ENCODE measurements around the gene HDAC10.

HDAC10 gene

GRCh38 chr22:50213263-50213662 is 37.8 kb downstream of the HDAC10 start:
- Histone ChIP-seq H3K4me2 (ENCODE audit: low read length) (no peak overlapping the region), H3K4me3 (ENCODE audit: low read depth, low read length) (no peak overlapping the region), H3K36me3 (ENCODE audit: control insufficient read depth, insufficient read depth, low read length) (no peaks in the 10 kb centered on the region), H3K27me3 (ENCODE audit: control insufficient read depth, insufficient read depth, low read length) (no peaks in the 10 kb centered on the region), H3K27ac (no peak overlapping the region), H2AFZ (no peak overlapping the region), H3K4me1 (peaks cover 2% of the 10 kb centered on the region), H3K79me2 (peaks cover 7% of the 10 kb centered on the region), H3K9ac (no peak overlapping the region), H3K9me3 (ENCODE audit: control insufficient read depth, low read length) (no peaks in the 10 kb centered on the region)
- TF ChIP-seq CTCF (IDR thresholded peaks at IDR 0.05) = no peak

GRCh38 chr22:50211147-50211546 is 39.9 kb downstream of the HDAC10 start:
- Histone ChIP-seq H3K27ac (no peak overlapping the region), H3K9me3 (ENCODE audit: control insufficient read depth, low read length) (no peaks in the 10 kb centered on the region), H3K36me3 (ENCODE audit: control insufficient read depth, insufficient read depth, low read length) (no peaks in the 10 kb centered on the region), H2AFZ (no peak overlapping the region), H3K4me1 (peaks cover 2% of the 10 kb centered on the region), H3K9ac (no peak overlapping the region), H3K4me2 (ENCODE audit: low read length) (no peak overlapping the region), H3K4me3 (ENCODE audit: low read depth, low read length) (no peak overlapping the region), H3K27me3 (ENCODE audit: control insufficient read depth, insufficient read depth, low read length) (no peaks in the 10 kb centered on the region), H3K79me2 (peaks cover 7% of the 10 kb centered on the region)
- no peak for TF ChIP-seq CTCF (IDR thresholded peaks at IDR 0.05)

- Histone ChIP-seq H3K4me2 (ENCODE audit: low read length) (no peak overlapping the region), H2AFZ (no peak overlapping the region), H3K9ac (no peak overlapping the region), H3K27me3 (ENCODE audit: control insufficient read depth, insufficient read depth, low read length) (no peaks in the 10 kb centered on the region), H3K27ac (no peak overlapping the region), H3K79me2 (peaks cover 7% of the 10 kb centered on the region), H3K4me1 (peaks cover 2% of the 10 kb centered on the region), H3K9me3 (ENCODE audit: control insufficient read depth, low read length) (no peaks in the 10 kb centered on the region), H3K4me3 (ENCODE audit: low read depth, low read length) (no peak overlapping the region), H3K36me3 (ENCODE audit: control insufficient read depth, insufficient read depth, low read length) (no peaks in the 10 kb centered on the region)
- no peak for TF ChIP-seq CTCF (IDR thresholded peaks at IDR 0.05)
These were observed 40.5 kb downstream of the HDAC10 start for GRCh38 chr22:50210378-50211139.

GRCh38 chr22:50209893-50210292 is 41.2 kb downstream of the HDAC10 start:
- no peak overlapping the region for H3K4me3 ChIP-seq (ENCODE audit: low read depth, low read length)

More at GRCh38 chr22:50209893-50210292, 41.2 kb downstream of the HDAC10 start:
- no peak overlapping the region for H3K27ac ChIP-seq
- H3K79me2 ChIP-seq = peaks cover 7% of the 10 kb centered on the region
- H3K9me3 ChIP-seq (ENCODE audit: control insufficient read depth, low read length) = no peaks in the 10 kb centered on the region
- no peak overlapping the region for H2AFZ ChIP-seq
- H3K9ac ChIP-seq = no peak overlapping the region
- H3K4me1 ChIP-seq = peaks cover 2% of the 10 kb centered on the region
- TF ChIP-seq CTCF (IDR thresholded peaks at IDR 0.05) = peak; percentile 70
- no peaks in the 10 kb centered on the region for H3K36me3 ChIP-seq (ENCODE audit: control insufficient read depth, insufficient read depth, low read length)
- no peak overlapping the region for H3K4me2 ChIP-seq (ENCODE audit: low read length)
- H3K27me3 ChIP-seq (ENCODE audit: control insufficient read depth, insufficient read depth, low read length) = no peaks in the 10 kb centered on the region
